ENCODE results near the gene MBNL1.

DNA sequence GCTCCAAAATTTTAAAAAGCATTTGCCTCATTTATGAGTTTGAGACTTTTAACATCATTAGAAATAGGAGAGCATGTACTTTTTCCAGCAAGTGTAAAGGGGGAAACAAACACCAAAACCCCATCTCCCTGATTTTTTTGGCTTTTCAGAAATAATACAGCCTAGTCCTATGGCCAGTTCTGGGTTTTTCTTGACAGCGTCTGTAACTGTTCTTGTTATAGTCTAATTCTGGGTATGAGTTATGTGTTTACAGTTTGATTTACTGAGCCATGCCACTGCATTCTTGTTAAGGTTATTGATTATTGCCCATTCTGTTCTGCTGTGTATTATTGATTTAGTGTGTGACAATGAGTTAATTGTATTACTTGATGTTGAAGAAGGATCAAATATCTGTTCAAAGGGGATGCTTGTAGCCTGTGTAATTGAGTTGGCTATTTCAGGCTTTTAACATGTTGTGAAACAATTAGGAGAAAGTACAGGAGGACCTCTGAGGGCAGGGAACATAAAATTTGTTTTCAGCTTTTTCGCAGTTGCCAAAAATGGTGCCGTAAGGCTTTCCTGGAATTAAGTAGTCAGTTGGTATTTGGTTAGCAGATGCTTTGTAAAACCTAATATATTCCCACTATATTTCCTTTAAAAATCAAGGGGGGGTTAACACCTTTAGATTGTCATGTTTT lies 46.1 kb downstream of the MBNL1 start:
- TF ChIP-seq, protein P1, sequence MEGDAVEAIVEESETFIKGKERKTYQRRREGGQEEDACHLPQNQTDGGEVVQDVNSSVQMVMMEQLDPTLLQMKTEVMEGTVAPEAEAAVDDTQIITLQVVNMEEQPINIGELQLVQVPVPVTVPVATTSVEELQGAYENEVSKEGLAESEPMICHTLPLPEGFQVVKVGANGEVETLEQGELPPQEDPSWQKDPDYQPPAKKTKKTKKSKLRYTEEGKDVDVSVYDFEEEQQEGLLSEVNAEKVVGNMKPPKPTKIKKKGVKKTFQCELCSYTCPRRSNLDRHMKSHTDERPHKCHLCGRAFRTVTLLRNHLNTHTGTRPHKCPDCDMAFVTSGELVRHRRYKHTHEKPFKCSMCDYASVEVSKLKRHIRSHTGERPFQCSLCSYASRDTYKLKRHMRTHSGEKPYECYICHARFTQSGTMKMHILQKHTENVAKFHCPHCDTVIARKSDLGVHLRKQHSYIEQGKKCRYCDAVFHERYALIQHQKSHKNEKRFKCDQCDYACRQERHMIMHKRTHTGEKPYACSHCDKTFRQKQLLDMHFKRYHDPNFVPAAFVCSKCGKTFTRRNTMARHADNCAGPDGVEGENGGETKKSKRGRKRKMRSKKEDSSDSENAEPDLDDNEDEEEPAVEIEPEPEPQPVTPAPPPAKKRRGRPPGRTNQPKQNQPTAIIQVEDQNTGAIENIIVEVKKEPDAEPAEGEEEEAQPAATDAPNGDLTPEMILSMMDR (IDR thresholded peaks at IDR 0.05), result no peak
- TF ChIP-seq POLR2A (IDR thresholded peaks at IDR 0.05), result no peak
- TF ChIP-seq POLR2AphosphoS5 (IDR thresholded peaks at IDR 0.05), result no peak
